HS-5 (cell line): Measurements from ENCODE around the gene MAPK8IP1.

Source experiments
- DNase-seq: peaks from one replicate; pipeline ENCODE4 v3.0.0-alpha.2; 2012; ENCODE audit warnings: low read depth

Gene MAPK8IP1

DNA sequence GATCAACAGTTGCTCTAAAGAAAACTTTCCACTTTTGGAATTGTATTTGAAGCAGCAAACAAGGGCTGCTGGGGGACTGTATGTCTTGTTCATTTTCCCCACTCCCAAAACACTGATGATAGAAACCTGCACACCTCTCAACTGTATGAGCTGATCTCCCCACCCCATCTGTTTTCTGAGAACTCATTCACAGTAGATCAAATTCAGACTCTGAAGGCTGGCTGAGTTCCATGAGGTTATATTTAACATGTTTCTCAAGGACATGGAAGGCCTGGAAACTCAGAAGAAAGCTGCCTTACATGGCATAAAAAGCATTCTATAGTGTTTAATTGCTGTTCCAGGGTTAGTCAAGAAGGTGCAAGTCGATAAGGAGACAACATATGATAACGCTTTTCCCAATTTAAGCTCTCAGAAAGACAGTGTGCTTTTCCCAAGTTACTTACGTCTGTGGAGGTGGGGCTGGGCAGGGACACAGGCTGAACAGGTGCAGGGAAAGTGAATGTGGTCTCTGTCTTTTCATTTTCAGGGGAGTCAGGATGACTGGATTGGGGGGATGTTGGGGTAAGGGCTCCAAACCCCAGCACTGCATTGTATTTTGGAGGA is 60.0 kb downstream of the MAPK8IP1 start:
- no peak for DNase-seq

DNA sequence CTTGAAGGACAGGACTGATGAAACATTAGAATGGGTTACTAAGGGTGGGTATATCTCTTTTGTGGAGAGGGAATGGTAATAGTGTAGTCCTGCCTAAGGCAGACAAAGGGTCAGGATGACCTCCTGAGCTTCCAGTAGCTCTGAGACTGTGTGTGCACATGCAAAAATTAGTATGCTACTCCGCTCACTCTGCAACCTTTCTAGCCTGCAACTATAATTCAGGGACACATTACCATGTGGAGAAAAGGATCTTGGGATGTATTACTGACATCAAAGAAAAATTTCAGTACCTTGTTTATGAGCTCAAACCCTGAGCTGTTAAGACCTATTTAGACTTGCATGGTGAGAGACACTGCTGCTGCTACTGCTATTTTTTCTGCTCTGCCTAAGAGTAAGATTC is 62.4 kb downstream of the MAPK8IP1 start:
- DNase-seq: no peak

DNA sequence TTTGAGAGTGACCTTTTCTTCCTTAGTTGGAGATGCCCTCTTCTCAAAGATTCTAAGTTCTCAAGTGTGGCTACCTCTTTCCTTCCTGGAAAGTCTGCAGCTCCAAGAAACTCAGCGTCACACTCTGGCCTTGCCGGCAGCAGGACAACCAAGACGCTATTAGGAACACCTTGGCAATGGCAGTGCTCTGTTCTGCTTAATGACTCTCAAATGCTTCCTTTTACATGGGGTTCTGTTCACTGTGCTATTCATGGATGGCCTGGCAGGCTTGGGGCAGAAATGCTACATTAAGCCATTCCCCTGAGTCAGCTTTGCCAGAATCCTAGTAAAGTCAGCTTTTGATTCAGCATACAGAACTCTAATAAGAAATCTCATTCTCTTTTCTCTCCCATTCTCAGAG is 62.9 kb downstream of the MAPK8IP1 start:
- no peak for DNase-seq

DNA sequence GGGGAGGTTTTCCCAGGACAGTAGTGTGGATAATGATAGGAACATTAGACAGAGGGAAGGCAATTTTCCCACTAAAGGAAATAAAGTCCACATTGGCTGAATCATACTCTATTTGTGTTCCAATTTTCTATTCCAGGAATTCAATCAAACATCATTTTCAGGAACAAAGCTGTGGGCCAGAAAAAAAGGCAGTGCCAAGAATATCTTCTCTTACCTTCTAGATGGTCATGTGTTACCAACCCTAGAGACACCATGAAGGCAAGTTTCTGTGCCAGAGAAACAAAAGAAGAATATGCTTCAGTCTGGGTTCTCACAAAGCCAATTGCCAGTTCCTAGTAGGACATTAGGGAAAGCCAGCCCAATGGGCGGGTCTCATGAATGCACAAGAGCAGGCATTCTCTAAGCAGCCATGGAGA is 64.5 kb downstream of the MAPK8IP1 start:
- DNase-seq: no peak
